Mesenchymal stem cell (in vitro differentiated cells and primary cell): ENCODE data around the gene MYH14.

ENCODE experiments used
- DNase-seq: peaks from one replicate; pipeline ENCODE4 v3.0.0-alpha.2; 2013
- H2AFZ ChIP-seq: one replicate; pipeline ENCODE4 v1.6.1; 2013; ENCODE audit warnings: low read depth, mild to moderate bottlenecking, control low read depth, inconsistent platforms, low read length, moderate library complexity
- H2AK5ac ChIP-seq: 2 replicates; pipeline ENCODE4 v1.6.1; 2013; ENCODE audit warnings: low read length, moderate library complexity, mild to moderate bottlenecking, inconsistent platforms; ENCODE audit not compliant: severe bottlenecking
- H2BK120ac ChIP-seq: one replicate; pipeline ENCODE4 v1.6.1; 2013; ENCODE audit warnings: low read depth, mild to moderate bottlenecking, inconsistent platforms, low read length, moderate library complexity
- H2BK12ac ChIP-seq, 2 experiments: one replicate each; pipeline ENCODE4 v1.6.1; 2013; ENCODE audit warnings: inconsistent platforms in 2 of 2, low read length in 2 of 2, mild to moderate bottlenecking in 2 of 2, moderate library complexity in 2 of 2, control low read depth in 1 of 2
- H2BK15ac ChIP-seq: one replicate; pipeline ENCODE4 v1.6.1; 2013; ENCODE audit warnings: mild to moderate bottlenecking, low read depth, inconsistent platforms; ENCODE audit not compliant: poor library complexity, severe bottlenecking
- H2BK5ac ChIP-seq: 2 replicates; pipeline ENCODE4 v1.6.1; 2013; ENCODE audit warnings: low read depth, mild to moderate bottlenecking, low read length, control low read depth, inconsistent platforms; ENCODE audit not compliant: poor library complexity, severe bottlenecking
- H3K14ac ChIP-seq, 2 experiments: one replicate each; pipeline ENCODE4 v1.6.1; 2013; ENCODE audit warnings: inconsistent platforms in 2 of 2, low read length in 2 of 2, control low read depth in 1 of 2, mild to moderate bottlenecking in 1 of 2, moderate library complexity in 1 of 2
- H3K18ac ChIP-seq, 2 experiments: one replicate each; pipeline ENCODE4 v1.6.1; 2013; ENCODE audit warnings: inconsistent platforms in 2 of 2, low read length in 2 of 2, control low read depth in 1 of 2, low read depth in 1 of 2, mild to moderate bottlenecking in 1 of 2
- H3K23ac ChIP-seq, 2 experiments: one replicate each; pipeline ENCODE4 v1.6.1; 2013; ENCODE audit warnings: inconsistent platforms in 2 of 2, low read length in 2 of 2, mild to moderate bottlenecking in 2 of 2, moderate library complexity in 2 of 2, control low read depth in 1 of 2
- H3K27ac ChIP-seq: 2 replicates; pipeline ENCODE4 v1.5.1; 2013; ENCODE audit warnings: mild to moderate bottlenecking, moderate library complexity, low read length, control low read depth, inconsistent platforms; ENCODE audit not compliant: poor library complexity, severe bottlenecking
- H3K27me3 ChIP-seq, 2 experiments: 2 replicates each; pipeline versions ENCODE4 v1.6.1 to v1.7.0; 2013; ENCODE audit warnings: low read length in 2 of 2, mild to moderate bottlenecking in 2 of 2, moderate library complexity in 2 of 2, control low read depth in 1 of 2, inconsistent platforms in 1 of 2; ENCODE audit not compliant: control insufficient read depth in 1 of 2, insufficient read depth in 1 of 2
- H3K36me3 ChIP-seq, 2 experiments: 2 replicates each; pipeline versions ENCODE4 v1.6.1 to v1.7.0; 2013; ENCODE audit warnings: low read length in 2 of 2, control low read depth in 1 of 2, inconsistent platforms in 1 of 2, low read depth in 1 of 2, mild to moderate bottlenecking in 1 of 2; ENCODE audit not compliant: insufficient read depth in 2 of 2, control insufficient read depth in 1 of 2
- H3K4ac ChIP-seq, 2 experiments: one replicate each; pipeline ENCODE4 v1.6.1; 2013; ENCODE audit warnings: inconsistent platforms in 2 of 2, low read length in 2 of 2, mild to moderate bottlenecking in 2 of 2, moderate library complexity in 2 of 2, control low read depth in 1 of 2, low read depth in 1 of 2
- H3K4me1 ChIP-seq: 2 replicates; pipeline ENCODE4 v1.6.1; 2013; ENCODE audit warnings: low read depth, low read length, control low read depth; ENCODE audit not compliant: control insufficient read depth, insufficient read depth
- H3K4me2 ChIP-seq: 2 replicates; pipeline ENCODE4 v1.6.1; 2013; ENCODE audit warnings: low read length, mild to moderate bottlenecking, inconsistent platforms; ENCODE audit not compliant: poor library complexity, severe bottlenecking
- H3K4me3 ChIP-seq, 2 experiments: 2 replicates each; pipeline versions ENCODE4 v1.5.1 to v1.7.0; 2013; ENCODE audit warnings: low read length in 2 of 2, mild to moderate bottlenecking in 2 of 2, control low read depth in 1 of 2, low read depth in 1 of 2; ENCODE audit not compliant: insufficient read depth in 1 of 2
- H3K79me1 ChIP-seq: replicated peaks from 2 replicates; pipeline ENCODE4 v1.6.1; 2013; ENCODE audit warnings: mild to moderate bottlenecking, control low read depth, low read length, inconsistent platforms; ENCODE audit not compliant: poor library complexity, severe bottlenecking
- H3K9ac ChIP-seq: 2 replicates; pipeline ENCODE4 v1.7.0; 2013; ENCODE audit warnings: mild to moderate bottlenecking, low read length, moderate library complexity
- H3K9me3 ChIP-seq: 2 replicates; pipeline ENCODE4 v1.7.0; 2013; ENCODE audit warnings: mild to moderate bottlenecking, low read length; ENCODE audit not compliant: control insufficient read depth
- H4K8ac ChIP-seq: one replicate; pipeline ENCODE4 v1.6.1; 2013; ENCODE audit warnings: inconsistent platforms, mild to moderate bottlenecking, low read length, moderate library complexity
- H4K91ac ChIP-seq: one replicate; pipeline ENCODE4 v1.6.1; 2013; ENCODE audit warnings: mild to moderate bottlenecking, low read length, inconsistent platforms
- WGBS: methylation state at CpG from one replicate; pipeline ENCODE4 v1.1.7; 2013; ENCODE audit warnings: mixed read lengths; 5-methylcytosine and 5-hydroxymethylcytosine counted together

The MYH14 gene

GRCh38 chr19:50272263-50272897 is 69.0 kb downstream of the MYH14 start:
- H3K14ac ChIP-seq = no peak overlapping the region
- no peak overlapping the region for H2AK5ac ChIP-seq
- no peaks in the 10 kb centered on the region for H3K79me1 ChIP-seq
- WGBS = 84% methylated on average over 14 of the region's 14 CpGs
- no peak overlapping the region for H3K9ac ChIP-seq
- no peaks in the 10 kb centered on the region for H3K9me3 ChIP-seq
- H4K91ac ChIP-seq = no peak overlapping the region
- no peak overlapping the region for H3K4me3 ChIP-seq
- no peak overlapping the region for H3K27ac ChIP-seq
- H3K4ac ChIP-seq = no peak overlapping the region
- H2BK5ac ChIP-seq = no peak overlapping the region
- H3K4me1 ChIP-seq = no peaks in the 10 kb centered on the region
- no peaks in the 10 kb centered on the region for H3K36me3 ChIP-seq
- no peak overlapping the region for H2BK12ac ChIP-seq
- no peak overlapping the region for H3K18ac ChIP-seq
- no peak overlapping the region for H2BK120ac ChIP-seq
- DNase-seq = no peak
- H4K8ac ChIP-seq = no peak overlapping the region
- H3K23ac ChIP-seq = no peak overlapping the region
- H3K4me2 ChIP-seq = no peak overlapping the region
- H2BK15ac ChIP-seq = no peak overlapping the region
- no peak overlapping the region for H2AFZ ChIP-seq
- H3K27me3 ChIP-seq = peaks cover 0 to 19% of the 10 kb centered on the region in 2 experiments

GRCh38 chr19:50273821-50274220 is 70.4 kb downstream of the MYH14 start:
- H3K18ac ChIP-seq = no peak overlapping the region
- H3K4me1 ChIP-seq = no peaks in the 10 kb centered on the region
- WGBS = 90% methylated on average over 5 of the region's 7 CpGs
- H3K27ac ChIP-seq = no peak overlapping the region
- DNase-seq = no peak
- H3K14ac ChIP-seq = no peak overlapping the region
- H3K4me2 ChIP-seq = no peak overlapping the region
- H3K79me1 ChIP-seq = no peaks in the 10 kb centered on the region
- no peak overlapping the region for H2AFZ ChIP-seq
- no peaks in the 10 kb centered on the region for H3K9me3 ChIP-seq
- H4K8ac ChIP-seq = no peak overlapping the region
- no peak overlapping the region for H3K4me3 ChIP-seq
- H3K9ac ChIP-seq = no peak overlapping the region
- no peak overlapping the region for H2BK15ac ChIP-seq
- no peak overlapping the region for H3K4ac ChIP-seq
- H2BK12ac ChIP-seq = no peak overlapping the region
- H2AK5ac ChIP-seq = no peak overlapping the region
- H3K27me3 ChIP-seq = peaks cover 0 to 13% of the 10 kb centered on the region in 2 experiments
- no peaks in the 10 kb centered on the region for H3K36me3 ChIP-seq
- H2BK120ac ChIP-seq = no peak overlapping the region
- no peak overlapping the region for H4K91ac ChIP-seq
- no peak overlapping the region for H2BK5ac ChIP-seq
- H3K23ac ChIP-seq = no peak overlapping the region

- H3K27ac ChIP-seq = no peak overlapping the region
- no peak overlapping the region for H4K91ac ChIP-seq
- no peak overlapping the region for H4K8ac ChIP-seq
- no peak overlapping the region for H3K23ac ChIP-seq
- H3K14ac ChIP-seq = no peak overlapping the region
- H2BK5ac ChIP-seq = no peak overlapping the region
- no peak overlapping the region for H3K18ac ChIP-seq
- H3K79me1 ChIP-seq = no peaks in the 10 kb centered on the region
- H3K36me3 ChIP-seq = no peaks in the 10 kb centered on the region
- no peaks in the 10 kb centered on the region for H3K9me3 ChIP-seq
- H2BK15ac ChIP-seq = no peak overlapping the region
- no peaks in the 10 kb centered on the region for H3K4me1 ChIP-seq
- H2BK12ac ChIP-seq = no peak overlapping the region
- H3K27me3 ChIP-seq = peaks cover 0 to 21% of the 10 kb centered on the region in 2 experiments
- no peak overlapping the region for H3K4ac ChIP-seq
- H2BK120ac ChIP-seq = no peak overlapping the region
- no peak overlapping the region for H3K4me3 ChIP-seq
- DNase-seq = no peak
- H2AFZ ChIP-seq = no peak overlapping the region
- H3K4me2 ChIP-seq = no peak overlapping the region
- 74% methylated on average over 26 of the region's 26 CpGs for WGBS
- H2AK5ac ChIP-seq = no peak overlapping the region
- no peak overlapping the region for H3K9ac ChIP-seq
These were observed 72.4 kb downstream of the MYH14 start for GRCh38 chr19:50275577-50276368.

- Histone ChIP-seq H3K18ac (no peak overlapping the region), H3K36me3 (no peaks in the 10 kb centered on the region), H3K27ac (no peak overlapping the region), H2BK5ac (no peak overlapping the region), H3K9me3 (no peaks in the 10 kb centered on the region), H2BK120ac (no peak overlapping the region), H3K4ac (no peak overlapping the region), H4K91ac (no peak overlapping the region), H3K4me1 (no peaks in the 10 kb centered on the region), H2BK15ac (no peak overlapping the region), H2AFZ (no peak overlapping the region), H3K27me3 (peaks cover 0 to 18% of the 10 kb centered on the region in 2 experiments), H3K23ac (no peak overlapping the region), H3K4me3 (no peak overlapping the region), H3K4me2 (no peak overlapping the region), H2AK5ac (no peak overlapping the region), H3K9ac (no peak overlapping the region), H3K14ac (no peak overlapping the region), H3K79me1 (no peaks in the 10 kb centered on the region), H4K8ac (no peak overlapping the region), H2BK12ac (no peak overlapping the region)
- WGBS = 85% methylated on average over 15 of the region's 15 CpGs
- no peak for DNase-seq
These were observed 73.1 kb downstream of the MYH14 start for GRCh38 chr19:50276370-50277063.
